Astrocyte (in vitro differentiated cells and primary cell): ENCODE measurements around the gene WDR13. TPM values are rescaled to one million over a fixed set of nuclear protein-coding genes. Genes with fewer than 3 reads are reported as not detected.

Experiments
- DNase-seq: peaks from one replicate; pipeline ENCODE4 v3.0.0-alpha.2; 2010; ENCODE audit warnings: low read depth
- FAIRE-seq: peaks from 2 replicates; lab custom pipeline; 2011; peaks lifted over from hg19 to GRCh38; lab: Jason Lieb, UNC
- H2AFZ ChIP-seq: 2 replicates; pipeline ENCODE4 v1.6.0; 2012; ENCODE audit warnings: low read depth, low read length, inconsistent platforms
- H3K27ac ChIP-seq: 2 replicates; pipeline ENCODE4 v1.5.1; 2011; ENCODE audit warnings: low read depth, low read length, inconsistent platforms
- H3K27me3 ChIP-seq: 2 replicates; pipeline ENCODE4 v1.6.0; 2011; ENCODE audit warnings: low read length, inconsistent platforms; ENCODE audit not compliant: insufficient read depth
- H3K36me3 ChIP-seq: 2 replicates; pipeline ENCODE4 v1.5.1; 2011; ENCODE audit warnings: low read length, inconsistent platforms; ENCODE audit not compliant: insufficient read depth
- H3K4me1 ChIP-seq: 2 replicates; pipeline ENCODE4 v1.5.1; 2011; ENCODE audit warnings: low read length, inconsistent platforms; ENCODE audit not compliant: insufficient read depth
- H3K4me2 ChIP-seq: 2 replicates; pipeline ENCODE4 v1.6.0; 2012; ENCODE audit warnings: low read length, inconsistent platforms
- H3K4me3 ChIP-seq: 2 replicates; pipeline ENCODE4 v1.5.1; 2011; ENCODE audit warnings: low read depth, mild to moderate bottlenecking, low read length, inconsistent platforms; ENCODE audit not compliant: insufficient read depth
- H3K79me2 ChIP-seq: 2 replicates; pipeline ENCODE4 v1.6.0; 2012; ENCODE audit warnings: mild to moderate bottlenecking, low read length, inconsistent platforms; ENCODE audit not compliant: insufficient read depth
- H3K9ac ChIP-seq: 2 replicates; pipeline ENCODE4 v1.6.0; 2012; ENCODE audit warnings: mild to moderate bottlenecking, low read length, inconsistent platforms
- H3K9me3 ChIP-seq: 2 replicates; pipeline ENCODE4 v1.5.1; 2012; ENCODE audit warnings: low read depth, mild to moderate bottlenecking, low read length, inconsistent platforms; ENCODE audit not compliant: insufficient read depth
- H4K20me1 ChIP-seq: 2 replicates; pipeline ENCODE4 v1.6.0; 2012; ENCODE audit warnings: low read length, inconsistent platforms; ENCODE audit not compliant: insufficient read depth
- H3K27ac Mint-ChIP-seq: one replicate; pipeline ENCODE4 v1.8.0; 2021; ENCODE audit warnings: mild to moderate bottlenecking, mixed read lengths; ENCODE audit not compliant: unreplicated experiment
- H3K27me3 Mint-ChIP-seq: one replicate; pipeline ENCODE4 v1.8.0; 2021; ENCODE audit warnings: low read depth, mixed read lengths; ENCODE audit not compliant: unreplicated experiment
- H3K36me3 Mint-ChIP-seq: one replicate; pipeline ENCODE4 v1.8.0; 2021; ENCODE audit warnings: low read depth, mixed read lengths; ENCODE audit not compliant: unreplicated experiment
- H3K4me1 Mint-ChIP-seq: one replicate; pipeline ENCODE4 v1.8.0; 2021; ENCODE audit warnings: low read depth, mixed read lengths; ENCODE audit not compliant: unreplicated experiment
- H3K4me3 Mint-ChIP-seq: one replicate; pipeline ENCODE4 v1.8.0; 2021; ENCODE audit warnings: mild to moderate bottlenecking, moderate library complexity, mixed read lengths; ENCODE audit not compliant: unreplicated experiment
- H3K9me3 Mint-ChIP-seq: one replicate; pipeline ENCODE4 v1.8.0; 2021; ENCODE audit warnings: mild to moderate bottlenecking, mixed read lengths; ENCODE audit not compliant: unreplicated experiment
- EZH2 ChIP-seq: IDR thresholded peaks from 2 replicates; pipeline ENCODE4 v1.6.1; 2012; ENCODE audit warnings: mild to moderate bottlenecking, low read length, inconsistent platforms; ENCODE audit not compliant: insufficient read depth
- total RNA-seq: library from RNA; stranded (reverse); gene quantifications from 2 replicates; pipeline ENCODE4 v1.2.1, GENCODE V29; 2021
- TF ChIP-seq, protein P1 (sequence below): IDR thresholded peaks from 2 replicates; pipeline ENCODE4 v1.5.1; 2011; ENCODE audit warnings: low read depth, mild to moderate bottlenecking, inconsistent platforms, low read length, moderate library complexity; ENCODE audit not compliant: insufficient read depth

WDR13 gene
- total RNA-seq, 1 donor from 2014 or later, result 65.4 TPM

DNA sequence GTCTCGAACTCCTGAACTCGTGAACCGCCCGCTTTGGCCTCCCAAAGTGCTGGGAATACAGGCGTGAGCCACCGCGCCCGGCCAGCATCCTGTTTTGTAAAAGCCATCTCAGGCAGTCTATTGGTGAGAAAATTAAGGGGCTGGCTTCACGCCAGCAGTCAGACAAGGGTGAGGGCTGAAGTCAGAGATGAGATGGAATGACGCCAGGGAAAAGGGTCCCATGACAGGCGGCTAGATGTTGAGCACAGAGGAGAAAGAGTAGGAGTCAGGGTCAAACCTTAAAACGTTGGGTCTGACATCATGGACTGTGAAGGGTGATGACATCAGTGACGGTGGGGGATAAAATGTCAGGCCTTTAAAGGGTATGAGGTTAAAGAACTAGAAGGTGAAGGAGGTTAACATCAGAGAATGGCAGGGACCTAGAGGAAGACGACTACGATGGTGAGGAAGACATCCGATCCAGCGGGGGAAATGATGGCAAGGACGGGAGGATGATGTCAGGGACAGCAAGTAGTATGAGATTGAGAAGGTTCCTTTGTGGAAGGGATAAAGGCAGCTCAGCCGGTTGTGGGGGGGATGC is 23.5 kb upstream of the WDR13 start:
- Mint-ChIP-seq H3K27me3 (no peaks in the 10 kb centered on the region), H3K36me3 (peaks cover 10% of the 10 kb centered on the region), H3K4me3 (peak overlapping the region; percentile 94), H3K27ac (peak overlapping the region; percentile 100), H3K4me1 (peaks cover 3% of the 10 kb centered on the region), H3K9me3 (no peaks in the 10 kb centered on the region)
- Histone ChIP-seq H3K9me3 (no peaks in the 10 kb centered on the region), H3K36me3 (peaks cover 22% of the 10 kb centered on the region), H3K27ac (peak overlapping the region; percentile 99), H3K9ac (peak overlapping the region; percentile 100), H3K4me1 (peaks cover 26% of the 10 kb centered on the region), H3K4me2 (peak overlapping the region; percentile 100), H3K79me2 (peaks cover 34% of the 10 kb centered on the region), H4K20me1 (peaks cover 26% of the 10 kb centered on the region), H2AFZ (peak overlapping the region; percentile 64), H3K4me3 (peak overlapping the region; percentile 98), H3K27me3 (no peaks in the 10 kb centered on the region)
- FAIRE-seq (no peak), DNase-seq (no peak)
- TF ChIP-seq, protein P1, sequence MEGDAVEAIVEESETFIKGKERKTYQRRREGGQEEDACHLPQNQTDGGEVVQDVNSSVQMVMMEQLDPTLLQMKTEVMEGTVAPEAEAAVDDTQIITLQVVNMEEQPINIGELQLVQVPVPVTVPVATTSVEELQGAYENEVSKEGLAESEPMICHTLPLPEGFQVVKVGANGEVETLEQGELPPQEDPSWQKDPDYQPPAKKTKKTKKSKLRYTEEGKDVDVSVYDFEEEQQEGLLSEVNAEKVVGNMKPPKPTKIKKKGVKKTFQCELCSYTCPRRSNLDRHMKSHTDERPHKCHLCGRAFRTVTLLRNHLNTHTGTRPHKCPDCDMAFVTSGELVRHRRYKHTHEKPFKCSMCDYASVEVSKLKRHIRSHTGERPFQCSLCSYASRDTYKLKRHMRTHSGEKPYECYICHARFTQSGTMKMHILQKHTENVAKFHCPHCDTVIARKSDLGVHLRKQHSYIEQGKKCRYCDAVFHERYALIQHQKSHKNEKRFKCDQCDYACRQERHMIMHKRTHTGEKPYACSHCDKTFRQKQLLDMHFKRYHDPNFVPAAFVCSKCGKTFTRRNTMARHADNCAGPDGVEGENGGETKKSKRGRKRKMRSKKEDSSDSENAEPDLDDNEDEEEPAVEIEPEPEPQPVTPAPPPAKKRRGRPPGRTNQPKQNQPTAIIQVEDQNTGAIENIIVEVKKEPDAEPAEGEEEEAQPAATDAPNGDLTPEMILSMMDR, result no peak
- no peak for TF ChIP-seq EZH2

DNA sequence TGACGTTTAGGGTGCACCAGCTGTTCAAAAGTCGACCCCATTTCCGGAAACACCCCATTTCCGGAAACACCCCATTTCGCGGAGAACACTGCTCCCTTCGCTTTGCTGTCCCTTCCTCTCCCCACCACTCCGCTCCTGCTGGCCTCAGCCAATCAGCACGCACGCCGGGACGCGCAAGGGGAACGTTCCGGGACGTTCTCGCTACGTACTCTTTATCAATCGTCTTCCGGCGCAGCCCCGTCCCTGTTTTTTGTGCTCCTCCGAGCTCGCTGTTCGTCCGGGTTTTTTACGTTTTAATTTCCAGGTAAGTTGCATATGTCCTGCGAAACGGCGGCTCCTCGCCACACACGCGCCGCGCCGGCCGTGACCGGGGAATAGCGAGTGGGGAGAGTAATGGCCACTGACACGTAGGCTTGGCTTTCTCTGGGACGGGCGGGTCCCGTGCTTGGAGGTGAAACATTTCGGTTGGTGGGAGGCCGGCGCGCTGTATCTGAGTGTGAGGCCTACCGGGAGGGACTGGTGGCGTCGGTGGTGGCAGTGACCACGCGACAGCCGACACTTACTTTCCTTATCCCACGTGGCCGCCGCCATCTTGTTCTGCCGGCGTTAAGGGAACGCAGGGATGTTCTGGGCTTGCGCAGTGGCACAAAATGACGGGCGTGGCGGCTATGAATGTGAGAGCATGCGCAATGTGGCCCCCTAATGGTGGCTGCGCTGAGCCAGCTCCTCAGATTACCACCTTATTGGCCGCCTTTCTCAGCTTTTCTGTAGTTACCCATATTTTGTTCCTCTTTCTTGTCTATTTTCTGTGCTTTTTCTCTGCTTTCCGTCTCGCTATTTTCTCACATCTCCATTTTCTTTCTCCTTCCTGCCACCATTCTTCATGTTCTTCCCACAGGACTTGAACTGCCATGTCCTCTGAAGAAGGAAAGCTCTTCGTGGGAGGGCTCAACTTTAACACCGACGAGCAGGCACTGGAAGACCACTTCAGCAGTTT is 22.7 kb upstream of the WDR13 start, which contains the start of gene RBM3:
Gene RBM3 (plus strand): TSS at position 215 of the 997 bp plus-strand sequence. CDS start 697 bp downstream, at position 912.
- Mint-ChIP-seq H3K4me1 (peaks cover 6% of the 10 kb centered on the region), H3K36me3 (peaks cover 10% of the 10 kb centered on the region), H3K27me3 (no peaks in the 10 kb centered on the region), H3K9me3 (no peaks in the 10 kb centered on the region), H3K4me3 (peak within 1 kb of the TSS; percentile 94), H3K27ac (peak within 1 kb of the TSS; percentile 100)
- Histone ChIP-seq H3K9ac (peak within 1 kb of the TSS; percentile 100), H2AFZ (peak within 1 kb of the TSS; percentile 64), H3K36me3 (peaks cover 22% of the 10 kb centered on the region), H3K79me2 (peaks cover 34% of the 10 kb centered on the region), H3K4me1 (peaks cover 26% of the 10 kb centered on the region), H4K20me1 (peaks cover 33% of the 10 kb centered on the region), H3K27me3 (no peaks in the 10 kb centered on the region), H3K4me2 (peak within 1 kb of the TSS; percentile 100), H3K4me3 (peak within 1 kb of the TSS; percentile 98), H3K9me3 (no peaks in the 10 kb centered on the region), H3K27ac (peak within 1 kb of the TSS; percentile 99)
- FAIRE-seq (peak; percentile 92), DNase-seq (peak; percentile 86)
- TF ChIP-seq, protein P1, result peak; percentile 9
- no peak for TF ChIP-seq EZH2
